ENCODE results near the gene MATN4. TPM values are rescaled to one million over a fixed set of nuclear protein-coding genes. Genes with fewer than 3 reads are reported as not detected.

MATN4 gene
- total and polyA plus RNA-seq, 11 donors, result not detected

DNA sequence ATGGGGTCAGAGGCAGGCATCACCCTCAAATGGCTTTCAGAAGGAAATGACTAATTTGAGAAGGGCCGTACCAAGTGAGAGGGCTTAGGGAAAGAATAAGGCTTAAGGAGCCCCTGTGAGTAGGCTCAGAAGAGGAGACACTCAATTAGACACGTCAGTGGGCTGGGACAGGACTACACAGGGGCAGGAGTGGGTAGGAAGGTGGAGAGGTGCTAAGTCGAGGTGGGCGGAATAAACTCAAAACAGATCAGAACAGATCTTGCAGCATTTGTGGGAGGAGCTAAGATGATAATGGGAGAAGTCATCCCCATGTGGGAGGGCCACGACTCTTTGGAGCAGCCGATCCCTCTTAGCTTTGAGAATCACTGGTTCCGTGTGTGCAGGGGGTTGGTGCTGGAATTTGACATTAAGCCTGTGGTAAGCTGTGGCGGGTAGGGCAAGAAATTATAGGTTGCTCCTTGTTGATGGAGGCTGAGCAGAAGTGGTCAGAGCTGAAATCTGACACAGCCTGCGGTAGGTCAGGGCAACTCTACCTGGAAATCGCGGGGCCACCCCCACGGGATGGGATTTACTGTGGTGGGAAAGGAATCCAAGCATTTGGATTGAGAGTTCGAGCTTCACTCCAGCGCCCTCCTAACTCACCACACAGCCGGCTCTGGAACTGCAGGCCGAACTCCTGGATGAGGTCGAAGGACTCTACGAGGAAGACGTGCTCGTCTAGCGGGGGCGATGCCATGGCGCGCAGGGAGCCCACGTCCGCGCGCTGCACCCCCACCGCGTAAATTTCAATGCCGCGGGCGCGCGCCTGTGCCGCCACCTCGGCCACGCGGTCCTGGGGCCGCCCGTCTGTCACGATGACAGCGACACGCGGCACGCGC lies 4.3 kb downstream of the MATN4 start:
- DNase-seq (no peak), ATAC-seq (no peak)
- no peak for TF ChIP-seq CTCF (IDR thresholded peaks at IDR 0.05)
- TF ChIP-seq POLR2A (IDR thresholded peaks at IDR 0.05), result no peak
- H3K36me3 ChIP-seq, result no peaks in the 10 kb centered on the region
- H3K27ac ChIP-seq, result no peak overlapping the region
- peaks cover 0 to 13% (median 0%) of the 10 kb centered on the region in 12 donors for H3K4me1 ChIP-seq
- H3K9me3 ChIP-seq, result no peaks in the 10 kb centered on the region
- 37 to 52% (median 43%) methylated on average over 46 to 47 of the region's 47 CpGs for WGBS, 4 donors
- no peak overlapping the region for H3K4me3 ChIP-seq
- H3K27me3 ChIP-seq, result peaks cover 14 to 76% (median 33%) of the 10 kb centered on the region in 9 donors
- intact Hi-C loops (cut with DNase I), result loop anchor here in 1 of 10 donors (10.0 kb wide), 1 partner anchor 289 kb away; no protein-coding TSS in a partner anchor

DNA sequence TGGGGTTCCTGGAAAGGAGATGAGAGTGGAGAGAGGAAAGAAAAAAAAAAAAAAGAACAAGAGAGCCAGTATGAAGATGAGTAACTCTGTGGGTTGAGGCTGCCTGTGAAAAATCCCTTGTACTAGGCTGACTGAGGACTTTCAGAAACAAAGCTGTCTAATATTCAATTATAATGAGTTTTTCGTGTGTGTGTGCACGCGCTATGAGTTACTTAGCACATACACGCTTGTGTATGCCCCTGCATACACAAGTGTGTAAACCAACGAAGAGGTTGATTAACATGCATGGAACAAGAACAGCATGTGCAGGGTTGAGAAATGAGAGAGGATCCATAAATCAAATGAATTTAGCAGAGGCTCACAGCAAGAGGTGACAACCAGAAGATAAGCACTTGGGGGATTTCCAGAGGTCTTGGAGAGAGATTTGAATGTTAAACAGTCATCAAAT lies 6.3 kb downstream of the MATN4 start:
- intact Hi-C loops (cut with DNase I), result loop anchor here in 1 of 10 donors (10.0 kb wide), 1 partner anchor 287 kb away; no protein-coding TSS in a partner anchor
- 81 to 84% (median 82%) methylated on average over 5 of the region's 5 CpGs for WGBS, 4 donors
- no peak for TF ChIP-seq POLR2A (IDR thresholded peaks at IDR 0.05)
- no peak for TF ChIP-seq CTCF (IDR thresholded peaks at IDR 0.05)
- Histone ChIP-seq H3K4me1 (peaks cover 0 to 7% (median 0%) of the 10 kb centered on the region in 12 donors), H3K27ac (no peak overlapping the region), H3K27me3 (peaks cover 11 to 74% (median 36%) of the 10 kb centered on the region in 9 donors), H3K9me3 (no peaks in the 10 kb centered on the region), H3K4me3 (no peak overlapping the region), H3K36me3 (no peaks in the 10 kb centered on the region)
- ATAC-seq (no peak), DNase-seq (no peak)

- no peak overlapping the region for H3K27ac ChIP-seq
- TF ChIP-seq POLR2A (IDR thresholded peaks at IDR 0.05) (no peak), CTCF (IDR thresholded peaks at IDR 0.05) (peak in 5 of 12 donors; percentile 10 to 29 (median 15))
- DNase-seq, result no peak
- H3K4me1 ChIP-seq, result no peaks in the 10 kb centered on the region
- WGBS, 4 donors, result 28 to 35% (median 29%) methylated on average over 3 to 4 of the region's 4 CpGs
- H3K4me3 ChIP-seq, result no peak overlapping the region
- peaks cover 5 to 74% (median 35%) of the 10 kb centered on the region in 9 donors for H3K27me3 ChIP-seq
- intact Hi-C loops (cut with DNase I), result loop anchor here in 1 of 10 donors (10.0 kb wide), 1 partner anchor 286 kb away; no protein-coding TSS in a partner anchor
- peak in 2 of 4 donors; percentile 24 to 32 for ATAC-seq
- H3K9me3 ChIP-seq, result no peaks in the 10 kb centered on the region
- no peaks in the 10 kb centered on the region for H3K36me3 ChIP-seq
Observed at GRCh38 chr20:45300961-45301360, 7.1 kb downstream of the MATN4 start.

DNA sequence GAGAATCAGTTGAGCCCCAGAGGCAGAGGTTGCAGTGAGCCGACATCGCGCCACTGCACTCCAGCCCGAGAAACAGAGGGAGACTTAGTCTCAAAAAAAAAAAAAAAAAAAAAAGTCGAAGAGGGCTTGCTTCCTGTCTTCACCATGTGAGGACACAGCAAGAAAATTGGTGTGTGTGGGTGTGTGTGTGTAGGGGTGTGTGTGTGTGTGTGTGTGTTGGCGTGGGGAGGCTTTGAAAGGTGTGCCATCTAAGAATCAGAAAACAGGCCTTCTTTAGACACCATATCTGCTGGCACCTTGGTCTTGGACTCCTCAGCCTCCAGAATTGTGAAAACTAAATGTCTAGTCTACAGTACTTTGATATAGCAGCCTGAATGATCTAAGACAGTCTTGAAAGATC lies 8.3 kb downstream of the MATN4 start:
- Histone ChIP-seq H3K9me3 (no peaks in the 10 kb centered on the region), H3K4me1 (no peaks in the 10 kb centered on the region), H3K27ac (no peak overlapping the region), H3K4me3 (no peak overlapping the region), H3K27me3 (peaks cover 1 to 75% (median 25%) of the 10 kb centered on the region in 9 donors), H3K36me3 (no peaks in the 10 kb centered on the region)
- ATAC-seq, result no peak
- 85 to 91% (median 86%) methylated on average over 6 of the region's 6 CpGs for WGBS, 4 donors
- TF ChIP-seq POLR2A (IDR thresholded peaks at IDR 0.05), result no peak
- TF ChIP-seq CTCF (IDR thresholded peaks at IDR 0.05), result no peak
- intact Hi-C loops (cut with DNase I), result loop anchor here in 4 of 10 donors (10.0 kb wide), 3 partner anchors 205 to 285 kb away; no protein-coding TSS in a partner anchor
- no peak for DNase-seq
